K562 (cell line): ENCODE results near the gene UNC13C. TPM values are rescaled to one million over a fixed set of nuclear protein-coding genes. Genes with fewer than 3 reads are reported as not detected.

ENCODE experiments used
- ATAC-seq: fragments of 200-7000 bp; cut with Tn5 transposase; 3 replicates; pipeline ENCODE4 v1.9.1; 2020; ENCODE audit warnings: moderate library complexity
- BruUV-seq: library from RNA; stranded (reverse); fragments of 400-500 nt; replicated peaks from 2 replicates; lab custom pipeline; 2021; lab: Mats Ljungman, UMichigan
- CTCF ChIA-PET: fragments of 300-600 bp; formaldehyde crosslinking; extraction: SDS; loops from one replicate; lab custom pipeline; 2021; ENCODE audit warnings: low intra/inter-chr PET ratio; lab: Yijun Ruan, JAX
- POLR2A ChIA-PET: fragments of 300-600, 350-650 bp; sonication (Branson Sonifier 250); formaldehyde crosslinking; extraction: SDS; loops from one replicate; lab custom pipeline; 2021; ENCODE audit warnings: antibody characterized with exemption, inconsistent platforms; lab: Yijun Ruan, JAX
- DNase-seq, 4 experiments: peaks; one replicate each; pipeline versions ENCODE4 v3.0.0 to v3.0.0-alpha.2; 2011 to 2018; ENCODE audit warnings: low spot score in 3 of 4, mixed read lengths in 3 of 4; ENCODE audit errors: extremely low read depth in 1 of 4
- FAIRE-seq: peaks from 2 replicates; lab custom pipeline; 2011; peaks lifted over from hg19 to GRCh38; lab: Jason Lieb, UNC
- H2AFZ ChIP-seq: 2 replicates; pipeline ENCODE4 v1.6.0; 2011; ENCODE audit warnings: low read depth, low read length, control low read depth, inconsistent platforms
- H3K27ac ChIP-seq: fragments of 200-600 bp; 3 replicates; pipeline ENCODE4 v1.8.0; 2011; ENCODE audit warnings: low read depth, mild to moderate bottlenecking, control low read depth, inconsistent platforms, low read length, moderate library complexity, mixed read lengths; ENCODE audit errors: extremely low read depth
- H3K27me3 ChIP-seq, 2 experiments: fragments of 300-600 bp in 1 of 2; 2 replicates in 1 of 2; 3 replicates in 1 of 2; pipeline versions ENCODE4 v1.6.0 to v1.8.0; 2011; ENCODE audit warnings: inconsistent platforms in 2 of 2, low read length in 2 of 2, mild to moderate bottlenecking in 1 of 2, mixed read lengths in 1 of 2, moderate library complexity in 1 of 2; ENCODE audit not compliant: control insufficient read depth in 2 of 2, insufficient read depth in 2 of 2
- H3K36me3 ChIP-seq: fragments of 300-600 bp; 3 replicates; pipeline ENCODE4 v1.8.0; 2011; ENCODE audit warnings: mild to moderate bottlenecking, low read length, inconsistent platforms; ENCODE audit not compliant: control insufficient read depth, insufficient read depth
- H3K4me1 ChIP-seq, 2 experiments: fragments of 200-600 bp in 1 of 2; replicated peaks in 1 of 2; 2 replicates in 1 of 2; 3 replicates in 1 of 2; pipeline versions ENCODE4 v1.5.1 to v1.8.0; 2011; ENCODE audit warnings: inconsistent platforms in 2 of 2, low read length in 2 of 2, mild to moderate bottlenecking in 1 of 2, mixed read lengths in 1 of 2, moderate library complexity in 1 of 2; ENCODE audit not compliant: control insufficient read depth in 2 of 2, insufficient read depth in 2 of 2
- H3K4me2 ChIP-seq: 2 replicates; pipeline ENCODE4 v1.6.1; 2011; ENCODE audit warnings: low read length, control low read depth, inconsistent platforms, mixed read lengths; ENCODE audit not compliant: insufficient read depth
- H3K4me3 ChIP-seq: fragments of 200-600 bp; sonication (generic), shearing (Covaris generic); 2 replicates; pipeline ENCODE4 v1.5.1; 2016; ENCODE audit warnings: control low read depth, inconsistent platforms
- H3K79me2 ChIP-seq: fragments of 200-600 bp; 3 replicates; pipeline ENCODE4 v1.8.0; 2011; ENCODE audit warnings: low read length, inconsistent platforms; ENCODE audit not compliant: control insufficient read depth, insufficient read depth
- H3K9ac ChIP-seq, 2 experiments: 2 replicates each; pipeline versions ENCODE4 v1.6.0 to v1.6.1; 2011; ENCODE audit warnings: low read depth in 2 of 2, low read length in 2 of 2, control low read depth in 1 of 2, inconsistent platforms in 1 of 2, mild to moderate bottlenecking in 1 of 2, mixed read lengths in 1 of 2; ENCODE audit not compliant: insufficient read depth in 1 of 2
- H3K9me1 ChIP-seq: one replicate; pipeline ENCODE4 v1.6.0; 2011; ENCODE audit warnings: inconsistent platforms, mild to moderate bottlenecking, low read length, moderate library complexity; ENCODE audit not compliant: control insufficient read depth, insufficient read depth
- H3K9me3 ChIP-seq: replicated peaks from 2 replicates; pipeline ENCODE4 v1.5.1; 2011; ENCODE audit warnings: low read depth, low read length, inconsistent platforms; ENCODE audit not compliant: control insufficient read depth, insufficient read depth
- H4K20me1 ChIP-seq: replicated peaks from 2 replicates; pipeline ENCODE4 v1.6.1; 2011; ENCODE audit warnings: low read length, inconsistent platforms, mixed read lengths; ENCODE audit not compliant: control insufficient read depth, insufficient read depth
- DPF2 ChIP-seq: fragments of 450-650 bp; IDR thresholded peaks from 2 replicates; pipeline ENCODE4 v1.6.1; 2016
- ETV5 ChIP-seq: sonication (generic); formaldehyde crosslinking; IDR thresholded peaks from 2 replicates; pipeline ENCODE4 v1.4.0; 2020; ENCODE audit warnings: low read depth, mild to moderate bottlenecking, missing genetic modification reagents
- HOXB6 ChIP-seq: fragments of 250-450 bp; sonication (Bioruptor Pico); IDR thresholded peaks from 2 replicates; pipeline ENCODE4 v1.5.1; 2022; ENCODE audit warnings: mild to moderate bottlenecking, borderline replicate concordance
- IRF2 ChIP-seq: sonication (generic); formaldehyde crosslinking; IDR thresholded peaks from 2 replicates; pipeline ENCODE4 v1.8.1; 2022; ENCODE audit warnings: mild to moderate bottlenecking, missing genetic modification reagents
- NBN ChIP-seq: fragments of 450-650 bp; IDR thresholded peaks from 2 replicates; pipeline ENCODE4 v1.6.1; 2016; ENCODE audit warnings: low read depth, mild to moderate bottlenecking
- ZBTB8A ChIP-seq: fragments of 450-650 bp; IDR thresholded peaks from 2 replicates; pipeline ENCODE4 v1.6.1; 2018; ENCODE audit warnings: mild to moderate bottlenecking, moderate library complexity; ENCODE audit not compliant: partially characterized antibody
- ZNF212 ChIP-seq: fragments of 450-650 bp; formaldehyde crosslinking; IDR thresholded peaks from 2 replicates; pipeline ENCODE4 v1.4.0; 2020; ENCODE audit warnings: mild to moderate bottlenecking
- ZNF561 ChIP-seq: fragments of 450-650 bp; formaldehyde crosslinking; conservative IDR thresholded peaks from 2 replicates; pipeline ENCODE4 v1.4.0; 2020; ENCODE audit warnings: mild to moderate bottlenecking, moderate library complexity
- ZNF668 ChIP-seq: fragments of 250-450 bp; sonication (Bioruptor Pico); IDR thresholded peaks from 2 replicates; pipeline ENCODE4 v1.8.0; 2022; ENCODE audit warnings: mild to moderate bottlenecking, inconsistent platforms
- ZNF76 ChIP-seq: fragments of 250-450 bp; sonication (Bioruptor Pico); IDR thresholded peaks from 2 replicates; pipeline ENCODE4 v1.4.0; 2020; ENCODE audit warnings: mild to moderate bottlenecking, moderate library complexity, borderline replicate concordance
- WGBS: fragments of 100-300 bp; shearing (Covaris generic); methylation state at CpG from one replicate; pipeline ENCODE4 v1.1.6; 2016; ENCODE audit warnings: low coverage, mixed read lengths; ENCODE audit not compliant: insufficient coverage; ENCODE audit errors: missing lambda C conversion rate; 5-methylcytosine and 5-hydroxymethylcytosine counted together
- in situ Hi-C: fragments of 300-500 bp; cut with MboI; formaldehyde crosslinking; loops from 4 replicates; pipeline ENCODE4 v1.15.0; 2018; ENCODE audit warnings: inconsistent platforms, mixed read lengths
- intact Hi-C: fragments of 100-400 bp; cut with micrococcal nuclease; formaldehyde crosslinking; loops from 2 replicates; pipeline ENCODE4 v1.14.2; 2022
- polyA plus RNA-seq, 8 experiments: library from polyadenylated mRNA; depleted of rRNA in 4 of 8; stranded (reverse) in 5 of 8; unstranded in 3 of 8; fragments of >200 nt; fragmentation: Nextera tagmentation in 2 of 8; fragmentation: Illumina TruSeq in 1 of 8; extraction: Ambion mirVana in 2 of 8; extraction: Trizol in 1 of 8; gene quantifications; 2 replicates each; pipeline versions ENCODE4 v1.2.1 to v1.2.3, GENCODE V29; 2011 to 2014; ENCODE audit warnings: inconsistent platforms in 1 of 8, missing spikeins in 1 of 8
- total RNA-seq, 7 experiments: library from RNA; depleted of rRNA in 6 of 7; stranded (reverse); fragments of >200 nt in 6 of 7; fragmentation: Illumina TruSeq in 2 of 7; extraction: Trizol in 2 of 7; gene quantifications; 2 replicates each; pipeline versions ENCODE4 v1.2.1 to v1.2.3, GENCODE V29; 2011 to 2021; ENCODE audit warnings: low replicate concordance in 1 of 7

The UNC13C gene
- total and polyA plus RNA-seq, 9 of the 15 experiments (the other 6 are each of a cell fraction or from before 2014, with no cell fraction given) = not detected

- ATAC-seq = no peak
- Histone ChIP-seq H3K4me3 (no peak overlapping the region), H3K9ac (no peak overlapping the region), H3K9me1 (no peaks in the 10 kb centered on the region), H3K27me3 (no peaks in the 10 kb centered on the region), H3K79me2 (no peaks in the 10 kb centered on the region), H2AFZ (no peak overlapping the region), H3K36me3 (no peaks in the 10 kb centered on the region), H3K4me1 (no peaks in the 10 kb centered on the region), H3K27ac (no peak overlapping the region), H4K20me1 (no peaks in the 10 kb centered on the region), H3K9me3 (no peaks in the 10 kb centered on the region; the same call in 1 of the 2 replicates), H3K4me2 (no peak overlapping the region)
- TF ChIP-seq HOXB6 (no peak), ETV5 (CRISPR knock-in tag) (no peak)
- WGBS = 0% methylated on average over 3 of the region's 4 CpGs
- DNase-seq = no peak
- no peak for FAIRE-seq
- POLR2A ChIA-PET = no interaction called here
- CTCF ChIA-PET = no interaction called here
- intact Hi-C loops (no loop called here), in situ Hi-C loops (no loop called here)
- no TSS peak for BruUV-seq
These were observed 3.9 kb downstream of the UNC13C start for GRCh38 chr15:53982071-53982680.

- WGBS = 0% methylated on average over 1 of the region's 1 CpG
- TF ChIP-seq ZNF668 = no peak
- TF ChIP-seq ZNF561 (CRISPR knock-in tag) = no peak
- TF ChIP-seq IRF2 (CRISPR knock-in tag) = no peak
- no peak for TF ChIP-seq NBN
- TF ChIP-seq ZBTB8A = no peak
- no peak for TF ChIP-seq ZNF76 (CRISPR knock-in tag)
- no peak for TF ChIP-seq ZNF212 (CRISPR knock-in tag)
- TF ChIP-seq DPF2 = no peak
- DNase-seq (no peak), ATAC-seq (no peak), FAIRE-seq (no peak)
- Histone ChIP-seq H3K9me1 (no peaks in the 10 kb centered on the region), H3K79me2 (no peaks in the 10 kb centered on the region), H3K4me1 (no peaks in the 10 kb centered on the region), H3K36me3 (no peaks in the 10 kb centered on the region), H3K9me3 (no peaks in the 10 kb centered on the region; the same call in 1 of the 2 replicates), H2AFZ (no peak overlapping the region), H3K9ac (no peak overlapping the region), H3K4me2 (no peak overlapping the region), H3K27ac (no peak overlapping the region), H3K4me3 (no peak overlapping the region), H4K20me1 (no peaks in the 10 kb centered on the region), H3K27me3 (no peaks in the 10 kb centered on the region)
- in situ Hi-C loops (no loop called here), intact Hi-C loops (no loop called here)
- ChIA-PET POLR2A (no interaction called here), CTCF (no interaction called here)
- no TSS peak for BruUV-seq
These were observed 4.6 kb downstream of the UNC13C start for GRCh38 chr15:53982876-53983275.
